Natural killer cell (primary cell): ENCODE data around the gene GNB5. TPM values are rescaled to one million over a fixed set of nuclear protein-coding genes. Genes with fewer than 3 reads are reported as not detected.
A peak's percentile ranks its signal among the peaks of the same experiment; 100 is the strongest.

Experiments used
- ATAC-seq, 3 donors: fragments of 150-1000 bp in 2 of 3; fragments of 200-7000 bp in 1 of 3; cut with Tn5 transposase; 1 replicate in 1 of 3; 2 replicates in 2 of 3; pipeline ENCODE4 v1.10.0; 2021; ENCODE audit warnings: mild to moderate bottlenecking in 2 of 3, moderate library complexity in 2 of 3
- DNase-seq, 2 donors: peaks; one replicate each; pipeline versions ENCODE4 v3.0.0 to v3.0.0-alpha.2; 2013 to 2021; ENCODE audit warnings: mixed read lengths in 1 of 2
- H3K27ac ChIP-seq: one replicate; pipeline ENCODE4 v1.5.1; 2013; ENCODE audit warnings: mild to moderate bottlenecking, low read length
- H3K27me3 ChIP-seq: one replicate; pipeline ENCODE4 v1.6.1; 2013; ENCODE audit warnings: low read length; ENCODE audit not compliant: control insufficient read depth, insufficient read depth
- H3K36me3 ChIP-seq: one replicate; pipeline ENCODE4 v1.6.1; 2013; ENCODE audit warnings: low read length; ENCODE audit not compliant: control insufficient read depth, insufficient read depth
- H3K4me1 ChIP-seq: one replicate; pipeline ENCODE4 v1.6.1; 2013; ENCODE audit warnings: low read length; ENCODE audit not compliant: control insufficient read depth, insufficient read depth
- H3K4me3 ChIP-seq: one replicate; pipeline ENCODE4 v1.5.1; 2013; ENCODE audit warnings: low read length
- H3K9me3 ChIP-seq: one replicate; pipeline ENCODE4 v1.6.1; 2013; ENCODE audit warnings: low read length; ENCODE audit not compliant: control insufficient read depth, insufficient read depth
- H3K27ac Mint-ChIP-seq, 2 donors: one replicate each; pipeline ENCODE4 v1.8.0; 2022; ENCODE audit warnings: mild to moderate bottlenecking in 2 of 2, mixed read lengths in 2 of 2, moderate library complexity in 1 of 2
- H3K27me3 Mint-ChIP-seq, 2 donors: one replicate each; pipeline ENCODE4 v1.8.0; 2022; ENCODE audit warnings: low read depth in 2 of 2, mixed read lengths in 2 of 2
- H3K36me3 Mint-ChIP-seq: one replicate; pipeline ENCODE4 v1.8.0; 2022; ENCODE audit warnings: mixed read lengths
- H3K4me1 Mint-ChIP-seq, 2 donors: one replicate each; pipeline ENCODE4 v1.8.0; 2022; ENCODE audit warnings: mixed read lengths in 2 of 2
- H3K4me3 Mint-ChIP-seq: one replicate; pipeline ENCODE4 v1.8.0; 2022; ENCODE audit warnings: mild to moderate bottlenecking, moderate library complexity, mixed read lengths
- H3K9me3 Mint-ChIP-seq, 2 donors: one replicate each; pipeline ENCODE4 v1.8.0; 2022; ENCODE audit warnings: mixed read lengths in 2 of 2
- WGBS: methylation state at CpG from one replicate; pipeline ENCODE4 v1.1.7; 2013; ENCODE audit warnings: missing lambda C conversion rate; ENCODE audit not compliant: insufficient coverage; 5-methylcytosine and 5-hydroxymethylcytosine counted together
- intact Hi-C: fragments of 100-400 bp; cut with micrococcal nuclease; formaldehyde crosslinking; loops from one replicate; pipeline ENCODE4 v1.14.2; 2022
- total RNA-seq, 4 donors: library from RNA; stranded (reverse); fragments of 120-200 nt in 1 of 4; gene quantifications; one replicate each; pipeline versions ENCODE4 v1.2.3 to v1.2.4, GENCODE V29; 2013 to 2022
- TF ChIP-seq, protein P1 (sequence below): fragments of 200-600 bp; IDR thresholded peaks from one replicate; pipeline ENCODE4 v1.8.0; 2022; ENCODE audit warnings: antibody characterized with exemption

Gene GNB5
- total RNA-seq, 3 donors from 2014 or later (not counting 1 experiment from before 2014, with no cell fraction given), result 22.5 to 31.3 (median 23.0) TPM

GRCh38 chr15:52220937-52221660 lies 29.9 kb upstream of the GNB5 start:
- intact Hi-C loops, result no loop called here
- TF ChIP-seq, protein P1, sequence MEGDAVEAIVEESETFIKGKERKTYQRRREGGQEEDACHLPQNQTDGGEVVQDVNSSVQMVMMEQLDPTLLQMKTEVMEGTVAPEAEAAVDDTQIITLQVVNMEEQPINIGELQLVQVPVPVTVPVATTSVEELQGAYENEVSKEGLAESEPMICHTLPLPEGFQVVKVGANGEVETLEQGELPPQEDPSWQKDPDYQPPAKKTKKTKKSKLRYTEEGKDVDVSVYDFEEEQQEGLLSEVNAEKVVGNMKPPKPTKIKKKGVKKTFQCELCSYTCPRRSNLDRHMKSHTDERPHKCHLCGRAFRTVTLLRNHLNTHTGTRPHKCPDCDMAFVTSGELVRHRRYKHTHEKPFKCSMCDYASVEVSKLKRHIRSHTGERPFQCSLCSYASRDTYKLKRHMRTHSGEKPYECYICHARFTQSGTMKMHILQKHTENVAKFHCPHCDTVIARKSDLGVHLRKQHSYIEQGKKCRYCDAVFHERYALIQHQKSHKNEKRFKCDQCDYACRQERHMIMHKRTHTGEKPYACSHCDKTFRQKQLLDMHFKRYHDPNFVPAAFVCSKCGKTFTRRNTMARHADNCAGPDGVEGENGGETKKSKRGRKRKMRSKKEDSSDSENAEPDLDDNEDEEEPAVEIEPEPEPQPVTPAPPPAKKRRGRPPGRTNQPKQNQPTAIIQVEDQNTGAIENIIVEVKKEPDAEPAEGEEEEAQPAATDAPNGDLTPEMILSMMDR, result no peak
- DNase-seq, result peak in 1 of 2 donors; percentile 60
- Histone ChIP-seq H3K36me3 (no peaks in the 10 kb centered on the region), H3K4me1 (peaks cover 20% of the 10 kb centered on the region), H3K9me3 (no peaks in the 10 kb centered on the region), H3K27me3 (no peaks in the 10 kb centered on the region), H3K4me3 (peak overlapping the region; percentile 23), H3K27ac (peak overlapping the region; percentile 77)
- H3K4me1 Mint-ChIP-seq, result peaks cover 16 to 19% of the 10 kb centered on the region in 2 donors
- ATAC-seq, result peak in 2 of 3 donors; percentile 29 to 32
- H3K27me3 Mint-ChIP-seq, result no peaks in the 10 kb centered on the region
- no peaks in the 10 kb centered on the region for H3K9me3 Mint-ChIP-seq
- H3K36me3 Mint-ChIP-seq, result no peaks in the 10 kb centered on the region
- WGBS, result 37% methylated on average over 5 of the region's 7 CpGs
- peak overlapping the region; percentile 84 to 87 for H3K27ac Mint-ChIP-seq
- peak overlapping the region; percentile 81 for H3K4me3 Mint-ChIP-seq

DNA sequence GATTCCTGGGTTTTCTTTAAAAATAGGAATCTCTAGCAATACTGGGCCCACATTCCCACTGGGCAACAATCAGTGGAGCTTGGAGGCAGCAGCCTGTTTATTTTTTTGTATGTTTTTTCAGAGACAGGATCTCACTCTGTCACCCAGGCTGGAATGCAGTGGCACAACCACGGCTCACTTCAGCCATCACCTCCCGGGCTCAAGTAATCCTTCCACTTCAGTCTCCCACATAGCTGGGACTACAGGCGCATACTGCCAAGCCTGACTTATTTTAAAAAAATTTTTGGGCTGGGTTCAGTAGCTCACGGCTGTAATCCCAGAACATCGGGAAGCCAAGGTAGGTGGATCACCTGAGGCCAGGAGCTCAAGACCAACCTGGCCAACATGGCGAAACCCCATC lies 29.1 kb upstream of the GNB5 start:
- no peaks in the 10 kb centered on the region for H3K36me3 Mint-ChIP-seq
- Histone ChIP-seq H3K9me3 (no peaks in the 10 kb centered on the region), H3K27me3 (no peaks in the 10 kb centered on the region), H3K36me3 (no peaks in the 10 kb centered on the region), H3K27ac (no peak overlapping the region), H3K4me3 (no peak overlapping the region), H3K4me1 (peaks cover 20% of the 10 kb centered on the region)
- no peak overlapping the region for H3K4me3 Mint-ChIP-seq
- no peaks in the 10 kb centered on the region for H3K27me3 Mint-ChIP-seq
- TF ChIP-seq, protein P1, result no peak
- no peak for ATAC-seq
- intact Hi-C loops, result no loop called here
- no peaks in the 10 kb centered on the region for H3K9me3 Mint-ChIP-seq
- H3K4me1 Mint-ChIP-seq, result peaks cover 16 to 19% of the 10 kb centered on the region in 2 donors
- no peak for DNase-seq
- 98% methylated on average over 5 of the region's 6 CpGs for WGBS
- no peak overlapping the region for H3K27ac Mint-ChIP-seq

DNA sequence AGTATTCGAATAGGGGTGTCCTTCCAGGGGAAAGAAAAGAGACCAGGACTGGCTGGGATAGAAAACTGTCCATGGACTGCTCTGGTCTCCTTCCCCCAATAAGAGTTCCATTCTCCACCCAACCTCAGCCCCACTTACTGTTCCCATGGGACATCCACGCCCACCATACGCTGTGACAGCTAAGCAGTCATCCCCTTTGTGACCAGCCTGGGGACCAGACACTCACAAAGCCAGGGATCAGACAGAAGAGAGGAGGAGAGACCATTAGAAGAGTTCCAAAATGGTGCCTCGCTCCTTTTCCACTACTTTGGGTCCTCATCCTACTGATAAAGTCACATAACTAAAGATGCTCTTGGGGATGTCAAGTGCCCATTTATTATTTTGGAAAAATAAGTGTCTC lies 27.6 kb upstream of the GNB5 start:
- H3K27me3 ChIP-seq, result no peaks in the 10 kb centered on the region
- ATAC-seq, result no peak
- H3K9me3 Mint-ChIP-seq, result no peaks in the 10 kb centered on the region
- intact Hi-C loops, result no loop called here
- TF ChIP-seq, protein P1, result no peak
- no peak overlapping the region for H3K27ac Mint-ChIP-seq
- no peaks in the 10 kb centered on the region for H3K36me3 ChIP-seq
- DNase-seq, result no peak
- no peak overlapping the region for H3K4me3 ChIP-seq
- no peak overlapping the region for H3K4me3 Mint-ChIP-seq
- H3K27ac ChIP-seq, result no peak overlapping the region
- no peaks in the 10 kb centered on the region for H3K9me3 ChIP-seq
- H3K4me1 Mint-ChIP-seq, result peaks cover 16 to 19% of the 10 kb centered on the region in 2 donors
- H3K36me3 Mint-ChIP-seq, result no peaks in the 10 kb centered on the region
- H3K4me1 ChIP-seq, result peaks cover 20% of the 10 kb centered on the region
- WGBS, result 97% methylated on average over 3 of the region's 4 CpGs
- no peaks in the 10 kb centered on the region for H3K27me3 Mint-ChIP-seq

GRCh38 chr15:52218371-52218770 lies 27.2 kb upstream of the GNB5 start:
- Mint-ChIP-seq H3K4me1 (peaks cover 16 to 19% of the 10 kb centered on the region in 2 donors), H3K4me3 (no peak overlapping the region), H3K9me3 (no peaks in the 10 kb centered on the region), H3K27ac (no peak overlapping the region), H3K36me3 (no peaks in the 10 kb centered on the region), H3K27me3 (no peaks in the 10 kb centered on the region)
- Histone ChIP-seq H3K27me3 (no peaks in the 10 kb centered on the region), H3K9me3 (no peaks in the 10 kb centered on the region), H3K36me3 (no peaks in the 10 kb centered on the region), H3K4me1 (peaks cover 20% of the 10 kb centered on the region), H3K27ac (no peak overlapping the region), H3K4me3 (no peak overlapping the region)
- DNase-seq, result no peak
- TF ChIP-seq, protein P1, result no peak
- intact Hi-C loops, result no loop called here
- no peak for ATAC-seq
- WGBS, result 77% methylated on average over 3 of the region's 3 CpGs
